Adrenal gland (tissue), 12 donors: Measurements from ENCODE around the gene GCH1. TPM values are rescaled to one million over a fixed set of nuclear protein-coding genes. Genes with fewer than 3 reads are reported as not detected.

ENCODE experiments used
- DNase-seq, 7 donors: peaks; one replicate each; pipeline ENCODE4 v3.0.0-alpha.2; 2019 to 2020
- H3K27ac ChIP-seq, 5 donors: fragments of 200-600 bp; sonication (generic) in 4 of 5; 1 replicate in 3 of 5; 2 replicates in 2 of 5; pipeline versions ENCODE4 v1.5.1 to v1.8.0; 2016 to 2020; ENCODE audit warnings: mild to moderate bottlenecking in 1 of 5
- H3K27me3 ChIP-seq: fragments of 200-600 bp; 2 replicates; pipeline ENCODE4 v1.8.0; 2021
- H3K36me3 ChIP-seq, 2 donors: fragments of 200-600 bp; replicated peaks in 1 of 2; 1 replicate in 1 of 2; 2 replicates in 1 of 2; pipeline versions ENCODE4 v1.5.1 to v1.8.0; 2018 to 2022
- H3K4me1 ChIP-seq, 2 donors: fragments of 200-600 bp; replicated peaks in 1 of 2; 1 replicate in 1 of 2; 2 replicates in 1 of 2; pipeline versions ENCODE4 v1.5.1 to v1.8.0; 2018 to 2021
- H3K4me3 ChIP-seq, 4 donors: fragments of 200-600 bp; sonication (generic) in 3 of 4; one replicate each; pipeline ENCODE4 v1.5.1; 2016 to 2018
- H3K9me3 ChIP-seq, 3 donors: fragments of 200-600 bp; sonication (generic) in 1 of 3; replicated peaks in 1 of 3; 1 replicate in 2 of 3; 2 replicates in 1 of 3; pipeline versions ENCODE4 v1.5.1 to v1.8.0; 2016 to 2021
- CTCF ChIP-seq, 6 experiments: fragments of 450-650 bp in 4 of 6; fragments of 200-600 bp in 2 of 6; sonication (generic) in 1 of 6; IDR thresholded peaks; 1 replicate in 5 of 6; 2 replicates in 1 of 6; pipeline versions ENCODE4 v1.5.1 to v1.8.0; 2016 to 2021; ENCODE audit warnings: antibody characterized with exemption in 6 of 6, mild to moderate bottlenecking in 2 of 6, moderate library complexity in 1 of 6
- POLR2A ChIP-seq, 2 donors: fragments of 450-650 bp; IDR thresholded peaks; one replicate each; pipeline ENCODE4 v1.6.1; 2017; ENCODE audit warnings: antibody characterized with exemption in 2 of 2, mild to moderate bottlenecking in 2 of 2, moderate library complexity in 1 of 2
- WGBS, 4 donors: extraction: QIAGEN DNeasy Blood & Tissue Kit in 2 of 4; methylation state at CpG; one replicate each; pipeline versions ENCODE4 v1.1.5 to v1.1.7; 2013 to 2017; 5-methylcytosine and 5-hydroxymethylcytosine counted together
- intact Hi-C, 2 donors: fragments of 100-400 bp; cut with DNase I; formaldehyde crosslinking; loops; one replicate each; pipeline versions ENCODE4 v1.14.1 to v1.15.0; 2022 to 2023
- polyA plus RNA-seq, 3 donors: library from polyadenylated mRNA; stranded (reverse); fragments of 200-250 nt in 2 of 3; fragments of 350-450 nt in 1 of 3; fragmentation: Illumina TruSeq in 1 of 3; extraction: RNeasy Lipid Tissue Mini Kit (QIAGEN cat#74804) in 1 of 3; gene quantifications; one replicate each; pipeline ENCODE4 v1.2.3, GENCODE V29; 2013 to 2014
- total RNA-seq, 9 donors: library from RNA; depleted of rRNA in 4 of 9; stranded (reverse); fragments of >200 nt in 4 of 9; fragments of 120-200 nt in 1 of 9; fragmentation: NEBNext Ultra II Directional in 1 of 9; extraction: Animal tissue kit (Norgen Biotek cat#: 25700) in 1 of 9; gene quantifications; one replicate each; pipeline versions ENCODE4 v1.1.0 to v1.2.4, GENCODE V29; 2013 to 2023
- donor health status: healthy with polysubstance abuse.
- donor health status: Bipolar disorder and iron deficiency.
- donor health status: DM: yes; HTN: yes; CAD: no.
- donor health status: DM: no; HTN: no; CAD: no.
- donor health status: DM: no; HTN: no; CAD: no.
- donor health status: DM: yes; HTN: yes; CAD: no.

The GCH1 gene
- total and polyA plus RNA-seq, 12 donors: 2.8 to 29.8 (median 10.3) TPM

GRCh38 chr14:54882521-54882920 is 20.1 kb downstream of the GCH1 start:
- no peaks in the 10 kb centered on the region for H3K27me3 ChIP-seq
- no peaks in the 10 kb centered on the region for H3K36me3 ChIP-seq
- TF ChIP-seq CTCF (IDR thresholded peaks at IDR 0.05): no peak
- no peak for TF ChIP-seq POLR2A (IDR thresholded peaks at IDR 0.05)
- no peak for DNase-seq
- H3K4me1 ChIP-seq: peaks cover 3 to 6% of the 10 kb centered on the region in 2 donors
- H3K4me3 ChIP-seq: no peak overlapping the region
- WGBS, 4 donors: 61 to 81% (median 68%) methylated on average over 6 of the region's 6 CpGs
- no peaks in the 10 kb centered on the region for H3K9me3 ChIP-seq
- H3K27ac ChIP-seq: peak overlapping the region in 2 of 5 donors; percentile 75 to 82
- intact Hi-C loops: no loop called here

DNA sequence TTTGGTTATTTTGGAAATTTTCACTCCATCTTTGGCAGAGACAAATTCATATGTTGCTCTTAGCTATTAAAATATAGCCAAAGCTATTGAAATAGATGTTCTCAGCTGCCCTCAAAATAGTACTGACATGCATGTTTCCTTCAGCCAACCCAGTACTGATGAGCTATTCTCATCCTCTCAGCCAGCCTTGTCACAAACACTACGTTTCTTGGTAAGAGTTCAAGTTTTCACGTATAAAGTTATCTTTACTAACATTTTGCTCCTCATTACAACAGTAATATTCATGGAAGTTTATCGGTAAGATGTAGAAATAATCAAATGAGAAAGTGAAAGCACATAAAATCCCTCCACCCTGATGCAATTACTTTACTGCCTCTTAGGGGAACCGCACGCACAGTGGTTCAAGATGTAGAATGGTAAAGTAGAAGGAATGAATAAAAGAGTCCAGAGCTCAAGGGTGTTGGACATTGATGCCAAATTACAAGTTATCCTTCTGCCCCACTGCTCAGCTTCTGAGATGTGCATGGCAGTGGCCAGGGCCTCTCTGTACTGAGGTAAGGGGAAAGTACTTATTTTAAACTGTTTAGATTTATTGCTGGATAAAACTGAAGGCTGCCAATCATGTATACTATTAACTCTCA is 20.7 kb downstream of the GCH1 start:
- 5 to 9% (median 7%) methylated on average over 5 of the region's 5 CpGs for WGBS, 4 donors
- intact Hi-C loops: no loop called here
- peaks cover 3 to 11% of the 10 kb centered on the region in 2 donors for H3K4me1 ChIP-seq
- peak overlapping the region in 3 of 4 donors; percentile 2 to 53 (median 20) for H3K4me3 ChIP-seq
- no peaks in the 10 kb centered on the region for H3K27me3 ChIP-seq
- no peak for TF ChIP-seq CTCF (IDR thresholded peaks at IDR 0.05)
- peak in 1 of 2 donors; percentile 21 for TF ChIP-seq POLR2A (IDR thresholded peaks at IDR 0.05)
- peak in 1 of 7 donors; percentile 32 for DNase-seq
- no peaks in the 10 kb centered on the region for H3K9me3 ChIP-seq
- peak overlapping the region in 4 of 5 donors; percentile 33 to 82 (median 61) for H3K27ac ChIP-seq
- no peaks in the 10 kb centered on the region for H3K36me3 ChIP-seq

DNA sequence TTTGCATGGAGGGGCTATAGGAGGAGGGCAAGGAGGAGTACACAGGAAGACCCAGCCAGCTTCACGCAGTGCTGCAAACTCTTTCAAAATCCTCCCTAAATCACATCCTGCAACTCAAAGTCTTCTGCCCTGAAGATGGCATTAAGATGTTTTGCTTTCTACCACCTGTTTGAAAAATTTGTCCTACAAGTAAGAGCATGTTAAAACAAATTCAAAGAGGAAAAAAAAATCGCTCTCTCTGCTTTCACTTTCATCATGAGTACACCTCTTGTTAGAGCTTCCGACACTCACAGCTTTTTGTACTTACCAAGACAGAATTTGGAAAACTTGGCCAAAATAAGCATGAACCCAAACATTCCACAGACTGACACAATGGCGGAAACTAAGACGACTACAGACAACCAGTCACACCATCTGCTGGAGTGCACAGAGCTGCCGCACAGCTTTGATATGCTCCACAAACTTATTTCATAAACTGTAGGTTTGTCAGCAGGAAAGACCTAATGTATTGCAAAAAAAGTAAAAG is 21.3 kb downstream of the GCH1 start:
- intact Hi-C loops: no loop called here
- Histone ChIP-seq H3K4me1 (peaks cover 3 to 15% of the 10 kb centered on the region in 2 donors), H3K27me3 (no peaks in the 10 kb centered on the region), H3K4me3 (peak overlapping the region in 3 of 4 donors; percentile 2 to 53 (median 20)), H3K9me3 (no peaks in the 10 kb centered on the region), H3K36me3 (no peaks in the 10 kb centered on the region), H3K27ac (peak overlapping the region in 4 of 5 donors; percentile 33 to 82 (median 61))
- DNase-seq: peak in 4 of 7 donors; percentile 26 to 44 (median 36)
- WGBS, 4 donors: 11 to 14% (median 13%) methylated on average over 6 of the region's 6 CpGs
- peak in 1 of 2 donors; percentile 37 for TF ChIP-seq POLR2A (IDR thresholded peaks at IDR 0.05)
- no peak for TF ChIP-seq CTCF (IDR thresholded peaks at IDR 0.05)

DNA sequence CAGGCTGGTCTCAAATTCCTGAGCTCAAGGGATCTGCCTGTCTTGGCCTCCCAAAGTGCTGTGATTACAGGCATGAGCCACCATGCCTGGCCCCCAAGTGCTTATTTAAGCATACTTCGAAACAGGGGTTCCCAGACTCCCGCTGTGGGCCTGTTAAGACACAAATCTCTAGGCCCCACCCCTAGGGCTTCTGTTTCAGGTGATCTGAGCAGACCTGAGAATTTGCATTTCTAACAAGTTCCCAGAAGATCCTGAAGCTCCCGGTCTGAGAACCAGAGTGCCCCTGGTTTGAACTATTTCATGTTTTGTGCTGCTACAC is 25.0 kb downstream of the GCH1 start:
- Histone ChIP-seq H3K9me3 (no peaks in the 10 kb centered on the region), H3K27me3 (no peaks in the 10 kb centered on the region), H3K27ac (peak overlapping the region in 2 of 5 donors; percentile 40 to 41), H3K4me1 (peaks cover 3 to 15% of the 10 kb centered on the region in 2 donors), H3K36me3 (no peaks in the 10 kb centered on the region), H3K4me3 (no peak overlapping the region)
- no peak for DNase-seq
- TF ChIP-seq CTCF (IDR thresholded peaks at IDR 0.05) (no peak), POLR2A (IDR thresholded peaks at IDR 0.05) (no peak)
- WGBS, 4 donors: 93 to 98% (median 96%) methylated on average over 3 of the region's 3 CpGs
- intact Hi-C loops: no loop called here
